T follicular helper cell (primary cell): ENCODE results near the gene NANOS1.

Source experiments
- DNase-seq: peaks from one replicate; pipeline ENCODE4 v3.0.0-alpha.2; 2020; ENCODE audit warnings: low read depth
- total RNA-seq, 2 experiments: gene quantifications; one replicate each; lab custom pipeline; 2026; lab: John Stamatoyannopoulos, UW

Gene NANOS1, protein sequence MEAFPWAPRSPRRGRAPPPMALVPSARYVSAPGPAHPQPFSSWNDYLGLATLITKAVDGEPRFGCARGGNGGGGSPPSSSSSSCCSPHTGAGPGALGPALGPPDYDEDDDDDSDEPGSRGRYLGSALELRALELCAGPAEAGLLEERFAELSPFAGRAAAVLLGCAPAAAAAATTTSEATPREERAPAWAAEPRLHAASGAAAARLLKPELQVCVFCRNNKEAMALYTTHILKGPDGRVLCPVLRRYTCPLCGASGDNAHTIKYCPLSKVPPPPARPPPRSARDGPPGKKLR
- total RNA-seq, result 0.18 to 0.35 reads per million in 2 experiments

GRCh38 chr10:119029613-119030420 lies at the start of gene NANOS1:
Gene NANOS1, plus strand, starts transcription at chr10:119029714. Its CDS starts 88 bp downstream, at chr10:119029802.
- DNase-seq, result no peak

- DNase-seq, result no peak
These were observed 49.2 kb upstream of the NANOS1 start for GRCh38 chr10:118980135-118980865.

DNA sequence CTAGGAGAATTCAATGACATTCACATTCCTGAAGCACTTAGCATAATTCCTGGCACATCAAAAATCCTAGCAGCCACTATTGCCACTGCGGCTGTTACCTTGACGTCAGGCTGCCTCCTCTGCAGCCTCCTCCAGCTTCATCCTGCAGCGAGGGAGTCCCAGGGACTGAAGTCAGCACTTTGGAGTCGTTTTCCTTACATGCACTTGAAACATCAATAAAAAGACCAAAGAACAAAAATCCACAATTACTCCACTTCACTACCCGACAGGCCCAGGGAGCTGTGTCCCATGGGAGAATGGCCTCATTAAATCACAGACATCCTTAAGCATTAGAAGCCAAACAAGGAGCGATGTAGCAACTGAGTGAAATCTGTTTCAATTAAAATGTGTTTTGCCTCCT lies 48.6 kb upstream of the NANOS1 start:
- DNase-seq, result no peak

DNA sequence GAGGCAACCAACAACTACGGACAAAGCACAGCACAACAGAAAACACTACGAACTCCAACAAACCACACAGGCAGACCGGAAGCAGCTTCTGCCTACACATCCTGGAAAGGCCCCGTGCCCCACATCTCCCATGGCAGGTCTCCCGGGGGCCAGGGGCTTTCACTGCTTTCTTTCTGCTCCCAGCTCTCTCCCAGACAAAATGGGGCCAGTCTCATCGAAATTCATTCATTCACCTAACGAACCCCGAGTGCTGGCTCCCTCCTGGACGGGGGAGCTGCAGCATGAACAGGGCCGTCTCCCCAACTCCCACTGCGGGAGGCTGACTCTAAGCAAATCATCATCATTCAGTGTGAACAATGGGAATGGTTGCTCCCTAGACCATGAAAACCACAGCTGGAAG lies 47.6 kb upstream of the NANOS1 start:
- DNase-seq, result no peak

DNA sequence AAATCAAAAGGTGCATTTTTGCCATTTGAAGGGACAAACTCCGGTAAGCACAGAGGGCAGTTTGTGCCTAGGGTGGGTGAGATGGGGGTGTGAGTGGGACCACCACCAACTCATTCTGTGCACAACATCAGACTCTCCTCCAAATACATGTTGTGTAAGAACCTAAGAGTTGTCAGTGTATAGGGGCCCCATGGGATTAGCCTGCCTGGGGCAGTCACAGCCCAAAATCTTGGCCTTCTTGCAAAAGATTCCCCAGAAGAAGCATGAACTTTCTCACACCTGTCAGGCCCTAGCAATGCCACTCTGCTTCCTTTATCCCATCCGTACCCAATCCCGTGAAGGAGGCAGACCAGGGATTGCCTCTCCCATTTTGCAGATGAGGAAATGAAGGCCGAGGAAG lies 47.1 kb upstream of the NANOS1 start:
- no peak for DNase-seq

DNA sequence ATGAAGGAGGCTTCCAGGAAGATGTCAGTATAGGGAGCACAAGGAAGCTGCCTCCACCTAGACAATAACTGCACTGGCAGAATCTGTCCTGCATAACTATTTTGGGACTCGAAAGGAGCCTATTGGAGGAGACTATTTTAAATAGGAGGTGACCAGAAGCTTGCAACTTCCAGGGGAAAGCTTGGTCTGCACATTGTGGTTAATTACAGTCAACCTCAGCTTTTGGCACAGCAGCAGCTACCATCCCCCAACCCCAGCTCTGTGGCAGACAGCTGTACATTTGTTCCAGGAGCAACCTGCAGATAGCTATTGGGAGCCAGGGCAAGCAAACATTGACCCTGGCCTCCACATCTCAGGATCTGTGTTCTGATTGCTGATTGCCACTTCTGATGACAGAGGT lies 46.3 kb upstream of the NANOS1 start:
- no peak for DNase-seq

- no peak for DNase-seq
These were observed 43.9 kb upstream of the NANOS1 start for GRCh38 chr10:118985576-118985975.

DNA sequence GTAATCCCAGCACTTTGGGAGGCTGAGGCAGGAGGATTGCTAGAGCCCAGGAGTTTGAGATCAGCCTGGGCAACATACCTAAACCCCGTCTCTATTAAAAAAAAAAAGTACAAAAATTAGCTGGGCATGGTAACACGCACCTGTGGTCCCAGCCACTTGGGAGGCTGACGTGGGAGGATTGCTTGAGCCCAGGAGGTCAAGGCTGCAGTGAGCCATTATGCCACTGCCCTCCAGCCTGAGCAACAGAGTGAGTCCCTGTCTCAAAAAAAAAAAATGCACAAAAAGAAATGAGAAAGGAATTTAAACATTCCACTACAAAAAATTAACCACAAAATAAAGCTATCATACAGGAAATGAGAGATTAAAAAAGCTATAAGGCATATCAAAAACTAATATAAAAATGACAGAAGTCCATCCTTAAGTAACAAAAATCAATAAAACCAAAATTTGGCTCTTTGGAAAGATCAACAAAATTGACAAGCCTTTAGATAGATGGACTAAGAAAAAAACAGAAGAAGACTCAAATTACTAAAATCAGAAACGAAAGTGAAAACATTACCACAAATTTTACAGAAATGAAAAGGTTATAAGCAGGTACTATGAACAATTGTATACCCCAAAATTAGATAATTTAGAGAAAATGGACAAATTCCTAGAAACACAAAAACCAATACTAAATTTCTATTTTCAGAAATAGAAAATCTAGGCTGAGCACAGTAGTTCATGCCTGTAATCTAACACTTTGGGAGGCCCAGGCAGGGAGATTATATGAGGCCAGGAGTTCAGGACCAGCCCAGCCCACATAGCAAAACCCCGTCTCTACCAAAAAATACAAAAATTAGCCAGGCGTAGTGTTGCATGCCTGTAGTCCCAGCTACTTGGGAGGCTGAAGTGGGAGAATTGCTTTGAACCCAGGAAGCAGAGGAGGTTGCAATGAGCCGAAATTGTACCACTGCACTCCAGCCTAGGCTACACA lies 42.4 kb upstream of the NANOS1 start:
- no peak for DNase-seq

DNA sequence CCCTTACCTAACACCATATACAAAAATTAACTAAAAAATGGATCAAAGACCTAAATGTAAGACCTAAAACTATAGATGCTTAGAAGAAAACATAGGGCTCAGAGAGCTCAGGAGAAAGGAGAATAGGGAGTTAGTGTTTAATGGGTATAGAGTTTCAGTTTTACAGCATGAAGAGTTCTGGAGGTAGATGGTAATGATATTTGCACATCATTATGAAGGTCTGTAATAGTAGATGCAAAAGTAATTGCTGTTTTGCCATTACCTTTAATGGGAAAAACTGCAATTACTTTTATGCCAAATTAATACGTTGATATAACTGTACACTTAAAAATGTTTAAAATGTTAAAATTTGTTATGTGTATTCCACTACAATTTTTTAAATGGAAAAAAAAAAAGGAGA lies 39.2 kb upstream of the NANOS1 start:
- DNase-seq, result no peak

DNA sequence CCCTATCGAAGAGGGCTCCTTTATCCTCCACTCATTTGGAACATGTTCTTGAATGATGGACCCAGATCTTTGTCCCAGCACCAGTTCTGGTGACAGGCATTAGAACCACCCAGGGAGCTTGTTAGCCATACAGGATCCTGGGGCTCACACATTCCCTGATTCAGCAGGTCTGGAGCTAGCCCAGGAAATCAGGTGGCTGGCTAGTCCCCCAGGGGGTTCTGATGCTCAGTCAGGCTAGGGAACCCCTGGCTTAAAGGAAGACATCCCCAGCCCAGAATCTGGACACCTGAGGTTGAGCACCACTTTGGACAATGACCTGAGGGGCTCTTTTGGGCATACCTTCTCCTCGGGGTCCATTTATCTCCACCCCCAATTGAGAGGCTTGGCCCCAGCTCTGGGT lies 37.0 kb upstream of the NANOS1 start:
- no peak for DNase-seq

DNA sequence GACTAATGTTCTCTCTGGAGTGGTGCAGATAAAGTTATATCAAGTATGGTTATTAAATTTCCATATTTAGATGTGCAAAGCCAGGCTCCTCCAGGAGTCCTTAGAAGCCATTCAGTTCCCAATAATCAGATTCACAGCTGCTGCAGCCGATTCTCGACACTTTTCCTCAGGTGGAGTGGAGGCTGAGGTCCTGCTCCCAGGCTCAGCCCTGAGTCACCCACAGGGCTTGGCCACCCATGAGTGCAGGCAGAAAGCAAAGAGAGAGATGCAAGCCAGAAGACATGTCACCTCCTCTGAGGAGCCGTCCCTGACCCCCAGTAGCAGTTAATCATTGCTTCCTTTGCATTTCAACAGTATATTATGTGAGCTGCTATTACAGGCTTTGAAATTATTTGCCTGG lies 36.3 kb upstream of the NANOS1 start:
- no peak for DNase-seq

GRCh38 chr10:118994321-118994720 lies 35.2 kb upstream of the NANOS1 start:
- DNase-seq, result no peak

- no peak for DNase-seq
These were observed 33.8 kb upstream of the NANOS1 start for GRCh38 chr10:118995739-118996138.

DNA sequence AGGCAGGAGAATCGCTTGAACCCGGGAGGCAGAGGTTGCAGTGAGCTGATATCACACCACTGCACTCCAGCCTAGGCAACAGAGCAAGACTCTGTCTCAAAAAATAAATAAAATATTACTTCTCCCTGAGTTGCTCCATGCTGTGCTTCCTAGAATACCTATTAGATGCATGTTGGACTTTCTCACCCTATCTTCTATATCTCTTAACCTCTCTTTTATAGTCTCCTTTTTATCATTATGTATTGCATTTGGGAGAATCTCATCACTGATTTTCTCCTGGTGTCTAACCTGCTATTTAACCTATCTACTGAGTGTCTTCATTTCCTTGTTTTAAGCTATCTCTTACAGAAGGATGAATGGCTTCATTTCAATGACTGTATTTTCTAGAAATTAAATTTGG lies 32.1 kb upstream of the NANOS1 start:
- DNase-seq, result no peak

DNA sequence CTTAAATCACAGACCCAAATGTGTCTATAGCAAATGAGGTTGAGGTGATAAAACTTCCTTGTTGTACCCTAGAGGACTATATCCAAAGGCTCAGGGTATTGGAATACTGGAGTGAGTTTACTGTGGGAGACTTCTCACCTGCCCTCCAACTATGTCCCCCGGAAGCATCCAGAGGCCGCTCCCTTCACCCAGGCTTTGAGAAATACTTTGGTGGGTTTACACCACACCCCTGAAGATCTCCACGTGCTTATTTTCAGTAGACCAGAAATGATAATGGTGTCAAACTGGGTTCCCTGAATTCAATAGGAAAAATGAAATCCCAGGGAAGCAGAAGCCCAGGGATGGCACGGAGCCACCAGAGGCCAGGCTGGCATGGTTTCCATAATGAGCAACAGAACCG lies 31.3 kb upstream of the NANOS1 start:
- no peak for DNase-seq

DNA sequence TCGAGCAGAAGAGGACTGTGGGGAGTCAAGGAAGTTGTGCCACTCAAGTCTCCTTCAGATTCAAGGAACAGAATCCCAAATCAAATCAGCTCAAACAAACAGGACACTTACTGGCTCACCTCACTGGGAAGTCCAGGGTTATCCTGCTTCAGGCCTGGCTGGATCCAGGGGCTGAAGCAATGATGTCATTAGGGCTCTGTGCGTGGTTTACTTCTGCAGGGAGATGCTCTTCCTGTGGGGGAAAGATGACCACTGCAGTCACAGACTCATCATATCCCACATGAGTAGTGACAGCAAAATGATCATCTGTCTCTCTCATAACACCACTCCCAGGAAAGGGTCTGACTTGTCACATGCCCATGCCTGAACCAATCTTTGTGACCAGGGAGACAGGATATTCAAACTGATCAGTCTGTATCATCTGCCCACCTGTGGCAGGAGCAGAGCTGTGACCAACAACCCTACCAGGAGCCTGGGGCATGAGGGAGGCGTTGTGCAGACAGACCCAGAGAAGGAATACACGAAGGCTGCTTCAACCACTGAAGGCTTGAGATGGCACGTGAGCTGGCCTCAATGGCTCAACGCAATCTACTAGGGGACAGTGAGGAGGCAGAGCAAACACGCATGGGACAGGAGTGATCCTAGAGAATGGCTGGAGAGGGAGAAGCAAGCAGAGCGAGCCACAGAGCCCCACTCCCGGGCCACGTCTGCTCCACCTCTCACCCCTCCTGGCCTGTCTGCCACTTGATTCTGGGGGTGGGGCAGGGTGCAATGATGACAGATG lies 27.6 kb upstream of the NANOS1 start:
- DNase-seq, result no peak

DNA sequence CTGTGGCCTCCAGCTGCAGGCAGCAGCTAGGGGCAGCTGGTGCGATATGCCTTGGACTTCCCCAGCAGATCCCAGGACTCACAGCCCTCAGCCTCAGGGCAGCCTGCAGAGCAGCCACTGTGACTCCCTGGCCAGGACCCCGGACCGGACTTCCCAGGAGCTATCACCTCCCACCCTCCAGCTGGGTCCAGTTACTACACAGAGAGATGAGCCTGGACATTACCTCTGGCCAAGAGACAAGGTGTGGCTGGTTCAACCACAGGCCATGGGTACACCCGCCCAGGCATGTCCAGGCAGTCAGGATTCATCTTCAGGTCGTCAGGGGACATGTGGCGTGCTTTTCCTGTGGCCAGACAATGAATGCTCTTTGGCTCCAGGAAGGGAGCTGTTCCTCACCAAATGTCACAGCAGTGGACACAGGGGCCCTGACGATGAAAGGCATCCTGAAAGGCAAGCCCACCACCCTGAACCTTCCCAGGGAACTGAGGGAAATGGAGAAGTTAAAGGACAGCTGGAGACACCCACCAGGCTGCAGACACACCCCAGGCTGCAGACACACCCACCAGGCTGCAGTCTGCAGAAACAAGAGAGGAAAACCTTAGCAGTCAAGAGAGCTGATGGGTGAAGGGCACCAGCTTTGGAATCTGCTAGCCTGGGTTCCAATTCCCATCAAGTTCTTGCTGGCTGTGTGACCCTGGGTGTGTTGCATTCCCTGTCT lies 25.8 kb upstream of the NANOS1 start:
- no peak for DNase-seq

DNA sequence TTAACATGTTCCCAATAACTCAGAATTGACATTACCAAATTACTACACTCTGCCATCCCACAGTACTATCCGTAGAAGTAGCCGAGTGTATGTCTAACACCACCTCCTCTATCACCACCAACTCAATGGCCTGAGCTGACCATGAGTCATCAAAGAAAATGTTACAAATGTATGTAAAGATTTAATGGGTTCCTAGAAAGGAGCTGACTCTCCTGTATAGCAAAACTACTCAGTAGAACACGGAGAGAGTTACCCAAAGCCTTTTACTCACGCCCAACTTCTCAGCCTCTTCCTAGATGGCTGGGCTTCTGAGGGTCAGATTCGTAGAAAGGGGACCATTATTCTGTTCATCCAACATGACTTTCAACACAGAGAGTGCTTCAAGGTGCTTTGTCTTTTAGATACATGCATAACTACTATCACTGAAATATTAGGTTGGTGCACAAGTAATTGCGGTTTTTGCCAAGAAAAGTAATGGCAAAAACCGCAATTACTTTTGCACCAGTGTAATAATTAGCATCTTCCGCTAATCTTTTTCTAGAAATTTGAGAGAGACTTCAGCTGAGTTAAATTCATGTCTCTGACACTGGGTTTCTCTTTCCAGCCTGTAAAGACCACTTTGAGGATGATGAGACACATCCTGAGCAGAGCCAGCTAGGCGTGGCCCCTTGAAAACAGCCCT lies 24.0 kb upstream of the NANOS1 start:
- DNase-seq, result no peak

- DNase-seq, result no peak
These were observed 22.9 kb upstream of the NANOS1 start for GRCh38 chr10:119006451-119007210.
